SK-N-SH (cell line): ENCODE results near the gene SEMA3A. TPM values are rescaled to one million over a fixed set of nuclear protein-coding genes. Genes with fewer than 3 reads are reported as not detected.
"Not testable (repeated sequence)": the region's sequence is repeated elsewhere in the genome, so short reads cannot be mapped to it uniquely, and the experiment has no call there.

Source experiments
- CTCF ChIA-PET: fragments of 300-600, 350-600 bp; formaldehyde crosslinking; extraction: SDS; loops from one replicate; lab custom pipeline; 2021; lab: Yijun Ruan, JAX
- POLR2A ChIA-PET: fragments of 350-600 bp; sonication (Branson Sonifier 250); formaldehyde crosslinking; extraction: SDS; loops from one replicate; lab custom pipeline; 2020; ENCODE audit warnings: antibody characterized with exemption, inconsistent platforms; lab: Yijun Ruan, JAX
- DNase-seq: peaks from one replicate; pipeline ENCODE4 v3.0.0; 2012
- H2AFZ ChIP-seq: fragments of 200-600 bp; sonication (generic); 2 replicates; pipeline ENCODE4 v1.8.1; 2016; ENCODE audit warnings: antibody characterized with exemption, mild to moderate bottlenecking, low read depth
- H3F3A ChIP-seq: fragments of 200-600 bp; sonication (generic); replicated peaks from 2 replicates; pipeline ENCODE3; 2016; ENCODE audit warnings: antibody characterized with exemption, mild to moderate bottlenecking; ENCODE audit not compliant: insufficient read depth
- H3K27ac ChIP-seq, 2 experiments: fragments of 200-500 bp in 1 of 2; fragments of 200-600 bp in 1 of 2; sonication (Bioruptor generic) in 1 of 2; sonication (generic), shearing (Covaris generic) in 1 of 2; 2 replicates each; pipeline versions ENCODE4 v1.5.1 to v1.6.1; 2014 to 2016; ENCODE audit warnings: low read depth in 2 of 2, inconsistent platforms in 1 of 2, low read length in 1 of 2, mild to moderate bottlenecking in 1 of 2, mixed read lengths in 1 of 2
- H3K27me3 ChIP-seq: fragments of 200-600 bp; sonication (generic), shearing (Covaris generic); 2 replicates; pipeline ENCODE4 v1.6.1; 2016; ENCODE audit warnings: mixed run types; ENCODE audit not compliant: insufficient read depth
- H3K36me3 ChIP-seq, 2 experiments: fragments of 200-500 bp in 1 of 2; fragments of 200-600 bp in 1 of 2; sonication (Bioruptor generic) in 1 of 2; sonication (generic) in 1 of 2; replicated peaks in 1 of 2; 2 replicates each; pipeline versions ENCODE3 to v1.5.1; 2014 to 2016; ENCODE audit warnings: low read length in 1 of 2, mild to moderate bottlenecking in 1 of 2; ENCODE audit not compliant: insufficient read depth in 2 of 2, control insufficient read depth in 1 of 2
- H3K4me1 ChIP-seq, 2 experiments: fragments of 200-500 bp in 1 of 2; fragments of 200-600 bp in 1 of 2; sonication (Bioruptor generic) in 1 of 2; sonication (generic), shearing (Covaris generic) in 1 of 2; 2 replicates each; pipeline versions ENCODE4 v1.5.1 to v1.6.1; 2014 to 2016; ENCODE audit warnings: low read depth in 1 of 2, low read length in 1 of 2, mixed run types in 1 of 2; ENCODE audit not compliant: insufficient read depth in 2 of 2, control insufficient read depth in 1 of 2
- H3K4me2 ChIP-seq: fragments of 200-600 bp; sonication (generic), shearing (Covaris generic); 2 replicates; pipeline ENCODE4 v1.6.1; 2017; ENCODE audit warnings: mixed run types
- H3K4me3 ChIP-seq, 2 experiments: fragments of 200-500 bp in 1 of 2; fragments of 200-600 bp in 1 of 2; sonication (Bioruptor generic) in 1 of 2; sonication (generic), shearing (Covaris generic) in 1 of 2; 2 replicates each; pipeline versions ENCODE4 v1.5.1 to v1.8.1; 2014 to 2016; ENCODE audit warnings: low read depth in 2 of 2, inconsistent platforms in 1 of 2, low read length in 1 of 2, mild to moderate bottlenecking in 1 of 2, mixed read lengths in 1 of 2, moderate library complexity in 1 of 2
- H3K79me2 ChIP-seq: fragments of 200-600 bp; sonication (generic); 2 replicates; pipeline ENCODE4 v1.8.1; 2017; ENCODE audit warnings: mild to moderate bottlenecking; ENCODE audit not compliant: insufficient read depth
- H3K9ac ChIP-seq: fragments of 200-600 bp; sonication (generic); 2 replicates; pipeline ENCODE4 v1.6.1; 2017; ENCODE audit warnings: mixed run types
- H3K9me2 ChIP-seq: fragments of 200-600 bp; sonication (generic); 2 replicates; pipeline ENCODE4 v1.6.1; 2017; ENCODE audit warnings: mixed run types
- H3K9me3 ChIP-seq: fragments of 200-600 bp; sonication (generic); 2 replicates; pipeline ENCODE4 v1.6.1; 2017; ENCODE audit warnings: mixed run types, mild to moderate bottlenecking, moderate library complexity
- H4K20me1 ChIP-seq: fragments of 200-600 bp; sonication (generic); 2 replicates; pipeline ENCODE4 v1.6.1; 2017; ENCODE audit warnings: mild to moderate bottlenecking, mixed run types; ENCODE audit not compliant: insufficient read depth
- JUND ChIP-seq: IDR thresholded peaks from 2 replicates; pipeline ENCODE4 v1.4.0; 2012
- PBX3 ChIP-seq: IDR thresholded peaks from 2 replicates; pipeline ENCODE4; 2012
- RAD21 ChIP-seq: IDR thresholded peaks from 2 replicates; pipeline ENCODE4 v1.6.1; 2012; ENCODE audit warnings: mild to moderate bottlenecking, low read length
- RFX5 ChIP-seq: IDR thresholded peaks from 2 replicates; pipeline ENCODE4 v1.6.1; 2012; ENCODE audit warnings: mild to moderate bottlenecking, improper control_type of control experiment, low read length
- RXRA ChIP-seq: IDR thresholded peaks from 2 replicates; pipeline ENCODE4 v1.4.0; 2012; ENCODE audit warnings: low read depth, mild to moderate bottlenecking, borderline replicate concordance
- ZBTB33 ChIP-seq: IDR thresholded peaks from 2 replicates; pipeline ENCODE4 v1.4.0; 2012; ENCODE audit warnings: low read depth, borderline replicate concordance
- WGBS: methylation state at CpG from one replicate; pipeline ENCODE4 v1.1.6; 2017; ENCODE audit warnings: low lambda C conversion rate; 5-methylcytosine and 5-hydroxymethylcytosine counted together
- polyA plus RNA-seq, 3 experiments: library from polyadenylated mRNA; depleted of rRNA; stranded (reverse); fragments of >200 nt; gene quantifications; 2 replicates each; pipeline ENCODE4 v1.2.3, GENCODE V29; 2012
- TF ChIP-seq, protein P1 (sequence below): fragments of 150-350 bp; IDR thresholded peaks from 2 replicates; pipeline ENCODE4 v1.6.1; 2016; ENCODE audit warnings: mild to moderate bottlenecking, low read depth, low read length
- TF ChIP-seq, protein P2 (sequence below): fragments of 150-350 bp; IDR thresholded peaks from 2 replicates; pipeline ENCODE4 v1.6.1; 2017; ENCODE audit warnings: antibody characterized with exemption, low read length, low read depth, borderline replicate concordance

SEMA3A gene
- polyA plus RNA-seq, 1 of the 3 experiments (the other 2 are of a cell fraction) = 15.9 TPM

GRCh38 chr7:84194484-84195271, at the start of gene SEMA3A (continued):
- TF ChIP-seq PBX3 = no peak
- TF ChIP-seq, protein P1, sequence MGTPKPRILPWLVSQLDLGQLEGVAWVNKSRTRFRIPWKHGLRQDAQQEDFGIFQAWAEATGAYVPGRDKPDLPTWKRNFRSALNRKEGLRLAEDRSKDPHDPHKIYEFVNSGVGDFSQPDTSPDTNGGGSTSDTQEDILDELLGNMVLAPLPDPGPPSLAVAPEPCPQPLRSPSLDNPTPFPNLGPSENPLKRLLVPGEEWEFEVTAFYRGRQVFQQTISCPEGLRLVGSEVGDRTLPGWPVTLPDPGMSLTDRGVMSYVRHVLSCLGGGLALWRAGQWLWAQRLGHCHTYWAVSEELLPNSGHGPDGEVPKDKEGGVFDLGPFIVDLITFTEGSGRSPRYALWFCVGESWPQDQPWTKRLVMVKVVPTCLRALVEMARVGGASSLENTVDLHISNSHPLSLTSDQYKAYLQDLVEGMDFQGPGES = no peak
- TF ChIP-seq RAD21 = no peak; the same call in 1 of the 2 replicates
- TF ChIP-seq RXRA = no peak
- TF ChIP-seq, protein P2, sequence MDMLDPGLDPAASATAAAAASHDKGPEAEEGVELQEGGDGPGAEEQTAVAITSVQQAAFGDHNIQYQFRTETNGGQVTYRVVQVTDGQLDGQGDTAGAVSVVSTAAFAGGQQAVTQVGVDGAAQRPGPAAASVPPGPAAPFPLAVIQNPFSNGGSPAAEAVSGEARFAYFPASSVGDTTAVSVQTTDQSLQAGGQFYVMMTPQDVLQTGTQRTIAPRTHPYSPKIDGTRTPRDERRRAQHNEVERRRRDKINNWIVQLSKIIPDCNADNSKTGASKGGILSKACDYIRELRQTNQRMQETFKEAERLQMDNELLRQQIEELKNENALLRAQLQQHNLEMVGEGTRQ = no peak
- no peak for TF ChIP-seq RFX5
- no peak; the same call in 1 of the 2 replicates for TF ChIP-seq JUND
- no peak for TF ChIP-seq ZBTB33

DNA sequence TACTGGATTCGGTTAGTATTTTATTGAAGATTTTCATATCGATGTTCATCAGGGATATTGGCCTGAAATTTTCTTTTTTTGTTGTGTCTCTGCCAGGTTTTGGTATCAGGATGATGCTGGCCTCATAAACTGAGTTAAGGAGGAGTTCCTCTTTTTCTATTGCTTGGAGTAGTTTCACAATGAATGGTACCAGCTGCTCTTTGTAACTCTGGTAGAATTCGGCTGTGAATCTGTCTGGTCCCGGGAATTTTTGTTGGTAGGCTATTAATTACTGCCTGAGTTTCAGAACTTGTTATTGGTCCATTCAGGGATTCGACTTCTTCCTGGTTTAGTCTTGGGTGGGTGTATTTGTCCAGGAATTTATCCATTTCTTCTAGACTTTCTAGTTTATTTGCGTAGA, 48.4 kb upstream of the SEMA3A start:
- H3K9me2 ChIP-seq, H4K20me1 ChIP-seq, H3K9me3 ChIP-seq, H3K27ac ChIP-seq, H2AFZ ChIP-seq, H3K4me3 ChIP-seq, H3K27me3 ChIP-seq, H3K36me3 ChIP-seq, H3K9ac ChIP-seq, DNase-seq, H3K4me1 ChIP-seq, H3K4me2 ChIP-seq, POLR2A ChIA-PET, H3K79me2 ChIP-seq: not testable (repeated sequence)
- H3F3A ChIP-seq = peaks cover 13% of the 10 kb centered on the region
- CTCF ChIA-PET = interaction anchor here (1.0 to 1.2 kb wide), 3 partner anchors 9 to 16 kb away, joined by 3 to 5 read pairs (median 3); no protein-coding TSS in a partner anchor
- WGBS = 78% methylated on average over 6 of the region's 6 CpGs
